Spleen (tissue), 7 donors: Measurements from ENCODE around the gene MATN1.
A peak's percentile ranks its signal among the peaks of the same experiment; 100 is the strongest.

ENCODE experiments used
- CTCF ChIP-seq, 11 experiments: fragments of 200-600 bp in 7 of 11; fragments of 450-650 bp in 4 of 11; sonication (generic) in 4 of 11; IDR thresholded peaks in 8 of 11; conservative IDR thresholded peaks in 3 of 11; 1 replicate in 7 of 11; 2 replicates in 4 of 11; pipeline versions ENCODE4 v1.4.0 to v1.8.0; 2016 to 2021; ENCODE audit warnings: antibody characterized with exemption in 11 of 11, inconsistent platforms in 4 of 11, mild to moderate bottlenecking in 1 of 11
- POLR2A ChIP-seq, 3 donors: fragments of 450-650 bp; IDR thresholded peaks; one replicate each; pipeline ENCODE4 v1.5.1; 2017; ENCODE audit warnings: antibody characterized with exemption in 3 of 3, mild to moderate bottlenecking in 1 of 3
- POLR2AphosphoS5 ChIP-seq, 3 donors: sonication (generic); formaldehyde crosslinking; IDR thresholded peaks; one replicate each; pipeline ENCODE4 v1.5.1; 2017; ENCODE audit warnings: antibody characterized with exemption in 3 of 3
- donor health status: DM: no; HTN: no; CAD: no; lungs with moderate emphysema.
- donor health status: DM: no; HTN: no; CAD: no.
- donor health status: DM: no; HTN: no; CAD: no.

GRCh38 chr1:30707412-30708360, 15.7 kb downstream of the MATN1 start:
- TF ChIP-seq POLR2AphosphoS5 (IDR thresholded peaks at IDR 0.05) (peak in 1 of 3 donors; percentile 17), POLR2A (IDR thresholded peaks at IDR 0.05) (no peak), CTCF (IDR thresholded peaks at IDR 0.05 in 8 of 11, conservative IDR thresholded peaks at IDR 0.05 in 3 of 11) (peak; percentile 78 to 91 (median 85))
